NT2/D1 (cell line): ENCODE measurements around the gene SLC8B1.

ENCODE experiments used
- DNase-seq: peaks from one replicate; pipeline ENCODE4 v3.0.0-alpha.2; 2011; ENCODE audit warnings: low read depth, low spot score
- H3K27me3 ChIP-seq: 2 replicates; pipeline ENCODE4 v1.6.0; 2011; ENCODE audit warnings: mild to moderate bottlenecking; ENCODE audit not compliant: insufficient read length, insufficient read depth
- H3K36me3 ChIP-seq: 2 replicates; pipeline ENCODE4 v1.6.1; 2011; ENCODE audit warnings: mild to moderate bottlenecking, low read length, mixed read lengths; ENCODE audit not compliant: insufficient read depth, insufficient read length
- H3K4me1 ChIP-seq: 2 replicates; pipeline ENCODE4 v1.5.1; 2011; ENCODE audit not compliant: insufficient read depth, insufficient read length
- H3K4me3 ChIP-seq: 2 replicates; pipeline ENCODE4 v1.5.1; 2011; ENCODE audit warnings: low read depth; ENCODE audit not compliant: insufficient read length
- H3K9ac ChIP-seq: 2 replicates; pipeline ENCODE4 v1.6.0; 2011; ENCODE audit warnings: low read depth; ENCODE audit not compliant: insufficient read length
- H3K9me3 ChIP-seq: 2 replicates; pipeline ENCODE4 v1.5.1; 2011; ENCODE audit warnings: mild to moderate bottlenecking, low read length; ENCODE audit not compliant: insufficient read depth
- SUZ12 ChIP-seq: IDR thresholded peaks from 2 replicates; pipeline ENCODE4 v1.6.1; 2011; ENCODE audit not compliant: insufficient read length, insufficient read depth; ENCODE audit errors: extremely low read depth
- YY1 ChIP-seq: IDR thresholded peaks from 2 replicates; pipeline ENCODE4 v1.6.1; 2011; ENCODE audit not compliant: insufficient read length, insufficient read depth
- ZNF274 ChIP-seq: IDR thresholded peaks from 2 replicates; pipeline ENCODE4 v1.6.1; 2011; ENCODE audit warnings: mild to moderate bottlenecking, low read depth, low read length

SLC8B1 gene

GRCh38 chr12:113340061-113340460 lies 5.2 kb upstream of the SLC8B1 start:
- DNase-seq, result no peak

GRCh38 chr12:113339540-113339939 lies 4.6 kb upstream of the SLC8B1 start:
- peaks cover 3% of the 10 kb centered on the region for H3K4me1 ChIP-seq
- DNase-seq, result no peak
- no peak overlapping the region for H3K9ac ChIP-seq
- no peaks in the 10 kb centered on the region for H3K36me3 ChIP-seq
- no peaks in the 10 kb centered on the region for H3K9me3 ChIP-seq
- peaks cover 5% of the 10 kb centered on the region for H3K27me3 ChIP-seq
- no peak overlapping the region for H3K4me3 ChIP-seq
- no peak for TF ChIP-seq SUZ12
- TF ChIP-seq YY1, result no peak
- no peak for TF ChIP-seq ZNF274

More at GRCh38 chr12:113340061-113340460, 5.2 kb upstream of the SLC8B1 start:
- Histone ChIP-seq H3K9me3 (no peaks in the 10 kb centered on the region), H3K9ac (no peak overlapping the region), H3K36me3 (no peaks in the 10 kb centered on the region), H3K27me3 (peaks cover 2% of the 10 kb centered on the region), H3K4me3 (no peak overlapping the region), H3K4me1 (peaks cover 3% of the 10 kb centered on the region)
- no peak for TF ChIP-seq YY1
- TF ChIP-seq SUZ12, result no peak
- no peak for TF ChIP-seq ZNF274

- TF ChIP-seq YY1, result no peak
- TF ChIP-seq ZNF274, result no peak
- no peak for TF ChIP-seq SUZ12
- Histone ChIP-seq H3K4me3 (peak overlapping the region; percentile 67), H3K9ac (peak overlapping the region; percentile 85)
These were observed 778 bp downstream of the SLC8B1 start for GRCh38 chr12:113333877-113334785.

GRCh38 chr12:113333418-113333750 lies 1.5 kb downstream of the SLC8B1 start:
- H3K27me3 ChIP-seq, result peaks cover 12% of the 10 kb centered on the region
- no peaks in the 10 kb centered on the region for H3K9me3 ChIP-seq
- DNase-seq, result no peak
- H3K9ac ChIP-seq, result no peak overlapping the region
- TF ChIP-seq ZNF274, result no peak
- TF ChIP-seq SUZ12, result no peak
- no peak for TF ChIP-seq YY1
- peaks cover 9% of the 10 kb centered on the region for H3K4me1 ChIP-seq
- H3K4me3 ChIP-seq, result no peak overlapping the region
- peaks cover 34% of the 10 kb centered on the region for H3K36me3 ChIP-seq

More at GRCh38 chr12:113333877-113334785, 778 bp downstream of the SLC8B1 start:
- no peak for DNase-seq
- Histone ChIP-seq H3K9me3 (no peaks in the 10 kb centered on the region), H3K4me1 (peaks cover 9% of the 10 kb centered on the region), H3K36me3 (peaks cover 32% of the 10 kb centered on the region), H3K27me3 (peaks cover 12% of the 10 kb centered on the region)

- no peak for DNase-seq
- no peaks in the 10 kb centered on the region for H3K9me3 ChIP-seq
- H3K27me3 ChIP-seq, result peaks cover 12% of the 10 kb centered on the region
- H3K9ac ChIP-seq, result no peak overlapping the region
- peaks cover 34% of the 10 kb centered on the region for H3K36me3 ChIP-seq
- TF ChIP-seq SUZ12 (no peak), ZNF274 (no peak), YY1 (no peak)
- no peak overlapping the region for H3K4me3 ChIP-seq
- peaks cover 9% of the 10 kb centered on the region for H3K4me1 ChIP-seq
These were observed 2.1 kb downstream of the SLC8B1 start for GRCh38 chr12:113332688-113333417.

GRCh38 chr12:113330505-113330904 lies 4.4 kb downstream of the SLC8B1 start:
- peaks cover 7% of the 10 kb centered on the region for H3K4me1 ChIP-seq
- no peak for DNase-seq
- H3K27me3 ChIP-seq, result peaks cover 11% of the 10 kb centered on the region
- peaks cover 34% of the 10 kb centered on the region for H3K36me3 ChIP-seq
- no peak overlapping the region for H3K9ac ChIP-seq
- TF ChIP-seq ZNF274 (no peak), YY1 (no peak), SUZ12 (no peak)
- no peak overlapping the region for H3K4me3 ChIP-seq
- no peaks in the 10 kb centered on the region for H3K9me3 ChIP-seq

GRCh38 chr12:113329791-113330417 lies 5.0 kb downstream of the SLC8B1 start:
- H3K36me3 ChIP-seq, result peaks cover 34% of the 10 kb centered on the region
- TF ChIP-seq SUZ12, result no peak
- TF ChIP-seq YY1, result no peak
- TF ChIP-seq ZNF274, result no peak
- DNase-seq, result no peak
- H3K4me3 ChIP-seq, result no peak overlapping the region
- H3K9me3 ChIP-seq, result no peaks in the 10 kb centered on the region
- peaks cover 11% of the 10 kb centered on the region for H3K27me3 ChIP-seq
- H3K9ac ChIP-seq, result no peak overlapping the region
- peaks cover 7% of the 10 kb centered on the region for H3K4me1 ChIP-seq
